ENCODE data around the gene DDAH2.

The DDAH2 gene

GRCh38 chr6:31728767-31729514 is at the start of gene DDAH2:
Gene DDAH2, minus strand, starts transcription at chr6:31729299. Its CDS starts 138 bp downstream, at chr6:31729161.
- TF ChIP-seq EZH2 (IDR thresholded peaks at IDR 0.05; ENCODE audit: borderline replicate concordance, low read length) = no peak
- TF ChIP-seq CTCF (IDR thresholded peaks at IDR 0.05; ENCODE audit: low read length) = peak; percentile 89; the same call in 1 of the 2 replicates
- Histone ChIP-seq H2AFZ (ENCODE audit: low read length) (no peak within 1 kb of the TSS), H3K4me2 (ENCODE audit: low read length) (peak within 1 kb of the TSS; percentile 92), H3K27ac (ENCODE audit: low read depth, low read length, poor library complexity, severe bottlenecking) (peak within 1 kb of the TSS; percentile 93), H3K36me3 (ENCODE audit: insufficient read depth, low read length) (peaks cover 39% of the 10 kb centered on the region), H3F3A (ENCODE audit: insufficient read depth, low read length) (peaks cover 13% of the 10 kb centered on the region), H3K9me2 (ENCODE audit: low read depth, low read length) (no peaks in the 10 kb centered on the region), H3K4me3 (ENCODE audit: low read depth, low read length, poor library complexity, severe bottlenecking) (peak within 1 kb of the TSS; percentile 72), H3K9ac (ENCODE audit: low read length) (peak within 1 kb of the TSS; percentile 64), H4K20me1 (ENCODE audit: insufficient read depth, low read length) (no peaks in the 10 kb centered on the region), H3K79me2 (ENCODE audit: insufficient read depth, low read length) (no peaks in the 10 kb centered on the region), H3K27me3 (ENCODE audit: insufficient read depth, low read length) (no peaks in the 10 kb centered on the region), H3K4me1 (ENCODE audit: insufficient read depth, low read length, severe bottlenecking) (peaks cover 35% of the 10 kb centered on the region), H3K9me3 (ENCODE audit: low read length) (no peaks in the 10 kb centered on the region)

GRCh38 chr6:31778193-31778592 is 49.1 kb upstream of the DDAH2 start:
- no peaks in the 10 kb centered on the region for H3K27me3 ChIP-seq (ENCODE audit: insufficient read depth, low read length)
- H2AFZ ChIP-seq (ENCODE audit: low read length) = no peak overlapping the region
- peaks cover 9% of the 10 kb centered on the region for H3K4me1 ChIP-seq (ENCODE audit: insufficient read depth, low read length, severe bottlenecking)
- H3F3A ChIP-seq (ENCODE audit: insufficient read depth, low read length) = no peaks in the 10 kb centered on the region
- H3K9me2 ChIP-seq (ENCODE audit: low read depth, low read length) = no peaks in the 10 kb centered on the region
- no peak overlapping the region for H3K4me2 ChIP-seq (ENCODE audit: low read length)
- no peak overlapping the region for H3K27ac ChIP-seq (ENCODE audit: low read depth, low read length, poor library complexity, severe bottlenecking)
- peaks cover 57% of the 10 kb centered on the region for H3K36me3 ChIP-seq (ENCODE audit: insufficient read depth, low read length)
- no peaks in the 10 kb centered on the region for H3K79me2 ChIP-seq (ENCODE audit: insufficient read depth, low read length)
- no peak for TF ChIP-seq CTCF (IDR thresholded peaks at IDR 0.05; ENCODE audit: low read length)
- TF ChIP-seq EZH2 (IDR thresholded peaks at IDR 0.05; ENCODE audit: borderline replicate concordance, low read length) = no peak
- H4K20me1 ChIP-seq (ENCODE audit: insufficient read depth, low read length) = no peaks in the 10 kb centered on the region
- no peak overlapping the region for H3K9ac ChIP-seq (ENCODE audit: low read length)
- no peak overlapping the region for H3K4me3 ChIP-seq (ENCODE audit: low read depth, low read length, poor library complexity, severe bottlenecking)
- no peaks in the 10 kb centered on the region for H3K9me3 ChIP-seq (ENCODE audit: low read length)

GRCh38 chr6:31777667-31778050 is 48.6 kb upstream of the DDAH2 start:
- no peak overlapping the region for H3K4me3 ChIP-seq (ENCODE audit: low read depth, low read length, poor library complexity, severe bottlenecking)
- H3K9ac ChIP-seq (ENCODE audit: low read length) = no peak overlapping the region
- H3K4me1 ChIP-seq (ENCODE audit: insufficient read depth, low read length, severe bottlenecking) = peaks cover 9% of the 10 kb centered on the region
- H3K36me3 ChIP-seq (ENCODE audit: insufficient read depth, low read length) = peaks cover 52% of the 10 kb centered on the region
- H2AFZ ChIP-seq (ENCODE audit: low read length) = no peak overlapping the region
- H3K4me2 ChIP-seq (ENCODE audit: low read length) = no peak overlapping the region
- H4K20me1 ChIP-seq (ENCODE audit: insufficient read depth, low read length) = no peaks in the 10 kb centered on the region
- no peaks in the 10 kb centered on the region for H3F3A ChIP-seq (ENCODE audit: insufficient read depth, low read length)
- TF ChIP-seq EZH2 (IDR thresholded peaks at IDR 0.05; ENCODE audit: borderline replicate concordance, low read length) (no peak), CTCF (IDR thresholded peaks at IDR 0.05; ENCODE audit: low read length) (no peak)
- no peaks in the 10 kb centered on the region for H3K9me2 ChIP-seq (ENCODE audit: low read depth, low read length)
- no peaks in the 10 kb centered on the region for H3K27me3 ChIP-seq (ENCODE audit: insufficient read depth, low read length)
- H3K27ac ChIP-seq (ENCODE audit: low read depth, low read length, poor library complexity, severe bottlenecking) = no peak overlapping the region
- no peaks in the 10 kb centered on the region for H3K79me2 ChIP-seq (ENCODE audit: insufficient read depth, low read length)
- no peaks in the 10 kb centered on the region for H3K9me3 ChIP-seq (ENCODE audit: low read length)

All from OCI-LY1 (cell line).